Fibroblast of mammary gland (primary cell): ENCODE data around the gene HOXC4.

ENCODE experiments used
- DNase-seq: peaks from one replicate; pipeline ENCODE4 v3.0.0-alpha.2; 2010; ENCODE audit warnings: low read depth
- H3K4me3 ChIP-seq: 2 replicates; pipeline ENCODE4 v1.5.1; 2011; ENCODE audit warnings: low read depth, mild to moderate bottlenecking, low read length, moderate library complexity; ENCODE audit not compliant: control insufficient read depth
- TF ChIP-seq, protein P1 (sequence below): conservative IDR thresholded peaks from 2 replicates; pipeline ENCODE4 v1.5.1; 2011; ENCODE audit warnings: low read depth, low read length, inconsistent platforms; ENCODE audit not compliant: control insufficient read depth, insufficient read depth

Gene HOXC4

DNA sequence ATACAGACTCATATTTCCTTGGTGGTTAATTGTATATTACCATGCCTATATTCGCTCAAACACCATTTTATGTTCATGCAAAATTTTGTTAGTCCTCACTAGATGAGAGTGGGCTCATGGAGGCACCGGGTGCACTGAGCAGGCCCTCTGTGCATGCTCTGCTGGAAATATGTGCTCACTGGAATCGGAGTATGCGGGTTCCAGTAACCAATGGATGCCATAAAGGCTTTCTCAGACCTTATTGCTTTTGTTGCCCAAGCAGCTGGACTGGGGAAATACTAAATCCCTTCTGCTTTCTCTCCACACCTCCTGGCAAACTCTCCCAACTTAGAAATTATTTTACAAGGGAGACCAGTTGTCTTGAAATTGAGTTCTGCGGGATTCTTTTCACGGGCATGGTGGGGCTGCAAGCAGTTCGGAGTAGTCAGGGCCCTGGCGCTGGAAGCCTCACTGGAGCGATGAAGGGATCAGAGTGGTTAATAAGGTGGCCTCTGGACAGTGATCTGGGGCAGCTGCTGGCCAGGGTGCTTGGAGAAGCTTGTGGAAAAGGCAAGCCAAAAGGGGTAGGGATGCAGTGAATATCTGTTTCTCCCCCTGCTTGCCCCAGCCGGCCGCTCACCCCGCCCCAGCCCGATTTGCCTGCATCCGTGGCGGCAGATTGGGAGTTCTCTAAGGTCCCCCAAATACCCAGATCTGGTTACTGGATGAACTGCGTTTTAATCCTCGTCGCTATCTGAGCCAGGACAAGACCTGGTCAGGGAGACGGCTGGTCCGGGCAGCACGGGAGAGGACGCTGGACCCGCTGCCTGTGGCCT, 32.8 kb upstream of the HOXC4 start:
- TF ChIP-seq, protein P1, sequence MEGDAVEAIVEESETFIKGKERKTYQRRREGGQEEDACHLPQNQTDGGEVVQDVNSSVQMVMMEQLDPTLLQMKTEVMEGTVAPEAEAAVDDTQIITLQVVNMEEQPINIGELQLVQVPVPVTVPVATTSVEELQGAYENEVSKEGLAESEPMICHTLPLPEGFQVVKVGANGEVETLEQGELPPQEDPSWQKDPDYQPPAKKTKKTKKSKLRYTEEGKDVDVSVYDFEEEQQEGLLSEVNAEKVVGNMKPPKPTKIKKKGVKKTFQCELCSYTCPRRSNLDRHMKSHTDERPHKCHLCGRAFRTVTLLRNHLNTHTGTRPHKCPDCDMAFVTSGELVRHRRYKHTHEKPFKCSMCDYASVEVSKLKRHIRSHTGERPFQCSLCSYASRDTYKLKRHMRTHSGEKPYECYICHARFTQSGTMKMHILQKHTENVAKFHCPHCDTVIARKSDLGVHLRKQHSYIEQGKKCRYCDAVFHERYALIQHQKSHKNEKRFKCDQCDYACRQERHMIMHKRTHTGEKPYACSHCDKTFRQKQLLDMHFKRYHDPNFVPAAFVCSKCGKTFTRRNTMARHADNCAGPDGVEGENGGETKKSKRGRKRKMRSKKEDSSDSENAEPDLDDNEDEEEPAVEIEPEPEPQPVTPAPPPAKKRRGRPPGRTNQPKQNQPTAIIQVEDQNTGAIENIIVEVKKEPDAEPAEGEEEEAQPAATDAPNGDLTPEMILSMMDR, result no peak
- no peak for DNase-seq
- peak overlapping the region; percentile 94 for H3K4me3 ChIP-seq

GRCh38 chr12:54021432-54022013, 32.1 kb upstream of the HOXC4 start:
- DNase-seq, result peak; percentile 64
- H3K4me3 ChIP-seq, result peak overlapping the region; percentile 94
- TF ChIP-seq, protein P1, result peak; percentile 21

- TF ChIP-seq, protein P1, result no peak
- peak overlapping the region; percentile 33 for H3K4me3 ChIP-seq
- no peak for DNase-seq
Measured at GRCh38 chr12:54022960-54023884, 30.4 kb upstream of the HOXC4 start.

GRCh38 chr12:54024127-54024526, 29.5 kb upstream of the HOXC4 start:
- DNase-seq, result no peak
- TF ChIP-seq, protein P1, result no peak
- H3K4me3 ChIP-seq, result peak overlapping the region; percentile 33

- peak overlapping the region; percentile 33 for H3K4me3 ChIP-seq
- TF ChIP-seq, protein P1, result no peak
Measured at GRCh38 chr12:54024581-54025305, 28.9 kb upstream of the HOXC4 start.

More at GRCh38 chr12:54024581-54025305, 28.9 kb upstream of the HOXC4 start:
- no peak for DNase-seq
